HepG2 (cell line): ENCODE results near the gene RPL19. TPM values are rescaled to one million over a fixed set of nuclear protein-coding genes. Genes with fewer than 3 reads are reported as not detected.

Experiments used
- ATAC-seq: fragments of 200-7000 bp; cut with Tn5 transposase; 3 replicates; pipeline ENCODE4 v1.9.1; 2020; ENCODE audit warnings: mild to moderate bottlenecking, moderate library complexity
- BruUV-seq: library from RNA; stranded (reverse); fragments of 400-500 nt; replicated peaks from 2 replicates; lab custom pipeline; 2021; lab: Mats Ljungman, UMichigan
- CTCF ChIA-PET: fragments of 300-600 bp; formaldehyde crosslinking; extraction: SDS; loops from one replicate; lab custom pipeline; 2021; ENCODE audit warnings: low total read pairs, inconsistent platforms, low intra/inter-chr PET ratio; lab: Yijun Ruan, JAX
- POLR2A ChIA-PET: fragments of 350-600 bp; sonication (Branson Sonifier 250); formaldehyde crosslinking; loops from one replicate; lab custom pipeline; 2020; ENCODE audit warnings: antibody characterized with exemption, inconsistent platforms; lab: Yijun Ruan, JAX
- DNase-seq: peaks from one replicate; pipeline ENCODE4 v3.0.0-alpha.2; 2015; ENCODE audit warnings: low spot score
- FAIRE-seq: peaks from 3 replicates; lab custom pipeline; 2011; peaks lifted over from hg19 to GRCh38; lab: Jason Lieb, UNC
- H2AFZ ChIP-seq: one replicate; pipeline ENCODE4 v1.6.1; 2011; ENCODE audit warnings: low read length, inconsistent platforms
- H3K27ac ChIP-seq: fragments of 300-600 bp; 3 replicates; pipeline ENCODE4 v1.8.0; 2011; ENCODE audit warnings: mixed run types, mild to moderate bottlenecking, mixed read lengths, low read length, inconsistent platforms; ENCODE audit not compliant: insufficient read depth; ENCODE audit errors: extremely low read length
- H3K27me3 ChIP-seq, 2 experiments: fragments of 200-600 bp in 1 of 2; 2 replicates in 1 of 2; 3 replicates in 1 of 2; pipeline versions ENCODE4 v1.6.0 to v1.8.0; 2011; ENCODE audit warnings: low read length in 2 of 2, mild to moderate bottlenecking in 2 of 2, moderate library complexity in 2 of 2, inconsistent platforms in 1 of 2; ENCODE audit not compliant: insufficient read depth in 2 of 2, control insufficient read depth in 1 of 2
- H3K36me3 ChIP-seq, 2 experiments: fragments of 200-600 bp in 1 of 2; replicated peaks in 1 of 2; 2 replicates in 1 of 2; 3 replicates in 1 of 2; pipeline versions ENCODE4 v1.5.1 to v1.8.0; 2011; ENCODE audit warnings: low read length in 2 of 2, inconsistent platforms in 1 of 2; ENCODE audit not compliant: insufficient read depth in 2 of 2, control insufficient read depth in 1 of 2
- H3K4me1 ChIP-seq: 2 replicates; pipeline ENCODE4 v1.5.1; 2012; ENCODE audit warnings: low read length, inconsistent platforms; ENCODE audit not compliant: insufficient read depth
- H3K4me2 ChIP-seq: 2 replicates; pipeline ENCODE4 v1.6.0; 2011; ENCODE audit warnings: low read depth, low read length, inconsistent platforms
- H3K4me3 ChIP-seq, 3 experiments: fragments of 200-600 bp in 1 of 3; sonication (generic), shearing (Covaris generic) in 1 of 3; replicated peaks in 1 of 3; 2 replicates each; pipeline ENCODE4 v1.5.1; 2011 to 2016; ENCODE audit warnings: low read length in 3 of 3, inconsistent platforms in 2 of 3, low read depth in 2 of 3, mild to moderate bottlenecking in 2 of 3, control low read depth in 1 of 3, mixed read lengths in 1 of 3; ENCODE audit not compliant: insufficient read depth in 1 of 3
- H3K79me2 ChIP-seq: one replicate; pipeline ENCODE4 v1.6.1; 2011; ENCODE audit warnings: low read length, inconsistent platforms; ENCODE audit not compliant: insufficient read depth
- H3K9ac ChIP-seq: 2 replicates; pipeline ENCODE4 v1.6.0; 2011; ENCODE audit warnings: mild to moderate bottlenecking, low read depth, low read length, inconsistent platforms; ENCODE audit not compliant: insufficient read depth
- H3K9me3 ChIP-seq: 2 replicates; pipeline ENCODE4 v1.5.1; 2012; ENCODE audit warnings: mild to moderate bottlenecking, low read length
- H4K20me1 ChIP-seq: 2 replicates; pipeline ENCODE4 v1.6.0; 2011; ENCODE audit warnings: inconsistent platforms, mild to moderate bottlenecking, low read length, moderate library complexity; ENCODE audit not compliant: insufficient read depth
- CEBPB ChIP-seq: IDR thresholded peaks from 2 replicates; pipeline ENCODE4 v1.6.1; 2011; ENCODE audit warnings: low read depth, low read length, improper control_type of control experiment, borderline replicate concordance
- HMG20A ChIP-seq: IDR thresholded peaks from 2 replicates; pipeline ENCODE4 v1.6.1; 2016; ENCODE audit warnings: borderline replicate concordance
- SMAD9 ChIP-seq: sonication (generic); formaldehyde crosslinking; IDR thresholded peaks from 2 replicates; pipeline ENCODE4 v1.5.1; 2020; ENCODE audit warnings: mild to moderate bottlenecking, missing genetic modification reagents
- WGBS: methylation state at CpG from one replicate; pipeline ENCODE4 v1.1.6; 2017; ENCODE audit warnings: low lambda C conversion rate; 5-methylcytosine and 5-hydroxymethylcytosine counted together
- in situ Hi-C: cut with HindIII; loops from 2 replicates; pipeline ENCODE4 v1.10.0; 2017; ENCODE audit warnings: low pct_unique_long_range_greater_than_20kb; ENCODE audit not compliant: extremely low pct_ligation_motif_present
- intact Hi-C: fragments of 100-400 bp; cut with micrococcal nuclease; formaldehyde crosslinking; loops from one replicate; pipeline ENCODE4 v1.10.0; 2022; ENCODE audit not compliant: unreplicated experiment
- polyA plus RNA-seq, 8 experiments: library from polyadenylated mRNA; depleted of rRNA in 3 of 8; stranded (reverse) in 7 of 8; unstranded in 1 of 8; fragments of >200 nt; fragmentation: Illumina TruSeq in 4 of 8; extraction: Trizol in 4 of 8; gene quantifications; 2 replicates each; pipeline versions ENCODE4 v1.2.1 to v1.2.3, GENCODE V29; 2011 to 2016; ENCODE audit warnings: low read depth in 4 of 8, missing spikeins in 1 of 8, mixed read lengths in 1 of 8; ENCODE audit not compliant: insufficient read depth in 1 of 8
- total RNA-seq, 5 experiments: library from RNA; depleted of rRNA; stranded (reverse); fragments of >200 nt; fragmentation: Illumina TruSeq; extraction: Trizol; gene quantifications; 2 replicates each; pipeline ENCODE4 v1.2.3, GENCODE V29; 2016; ENCODE audit warnings: low read depth in 1 of 5

RPL19 gene
- total and polyA plus RNA-seq, 2 of the 13 experiments (the other 11 are each of a cell fraction or from before 2014, with no cell fraction given) = 2,522 to 2,768 TPM

DNA sequence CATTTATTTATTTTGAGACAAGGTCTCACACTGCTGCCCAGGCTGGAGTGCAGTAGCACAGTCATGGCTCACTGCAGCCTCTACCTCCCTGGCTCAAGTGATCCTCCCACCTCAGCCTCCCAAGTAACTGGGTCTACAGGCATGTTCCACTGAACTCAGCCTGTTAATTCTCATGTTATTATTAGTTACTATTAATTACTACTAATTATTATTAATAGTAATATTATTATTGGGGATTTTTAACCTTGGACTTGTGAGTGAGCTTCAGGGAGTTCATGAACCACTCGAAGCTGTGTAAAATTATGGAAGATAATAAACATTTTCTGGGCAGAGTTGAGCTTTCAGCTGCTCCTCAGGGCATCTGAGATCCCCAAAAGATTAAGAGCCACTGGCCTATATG, 30.3 kb downstream of the RPL19 start:
- CTCF ChIA-PET = no interaction called here
- WGBS = 15% methylated on average over 1 of the region's 1 CpG

DNA sequence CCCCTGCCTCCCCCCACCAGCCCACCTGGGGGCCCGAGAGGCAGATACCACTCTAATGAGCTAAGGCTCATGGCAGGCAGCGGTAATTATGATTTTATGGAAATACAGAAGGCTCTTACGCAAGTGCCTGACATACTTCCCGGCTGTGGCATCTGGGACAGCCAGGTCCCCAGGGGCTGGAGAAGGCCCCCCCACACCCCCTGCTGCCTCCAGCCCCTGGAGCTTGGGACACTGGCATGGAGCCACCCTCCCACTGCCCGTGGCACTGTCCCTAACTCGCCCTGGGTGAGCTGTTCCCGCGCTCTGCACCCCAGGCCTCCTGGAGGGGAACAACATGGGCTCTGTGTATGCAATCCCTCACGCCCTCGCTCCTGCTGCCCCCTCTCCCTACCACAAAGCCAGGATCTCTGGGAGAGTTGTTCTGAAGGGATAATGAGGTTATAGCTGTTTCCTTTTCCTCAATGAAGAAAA, 31.0 kb downstream of the RPL19 start:
- intact Hi-C loops = loop anchor here (10.0 kb wide), 1 partner anchor 246 kb away; no protein-coding TSS in a partner anchor
- FAIRE-seq = no peak
- H3K9me3 ChIP-seq = no peaks in the 10 kb centered on the region

More for the DNA sequence above, 30.3 kb downstream of the RPL19 start:
- Histone ChIP-seq H3K9me3 (no peaks in the 10 kb centered on the region), H3K4me2 (no peak overlapping the region), H3K27ac (no peak overlapping the region), H3K9ac (no peak overlapping the region), H3K27me3 (peaks cover 12 to 55% of the 10 kb centered on the region in 2 experiments), H3K4me3 (no peak overlapping the region), H3K36me3 (no peaks in the 10 kb centered on the region), H2AFZ (no peak overlapping the region), H4K20me1 (no peaks in the 10 kb centered on the region), H3K4me1 (peaks cover 20% of the 10 kb centered on the region; the same call in 1 of the 2 replicates), H3K79me2 (no peaks in the 10 kb centered on the region)
- no TSS peak for BruUV-seq
- no peak for ATAC-seq
- in situ Hi-C loops = no loop called here
- no peak for DNase-seq
- FAIRE-seq = no peak
- POLR2A ChIA-PET = no interaction called here
- intact Hi-C loops = loop anchor here (10.0 kb wide), 1 partner anchor 246 kb away; no protein-coding TSS in a partner anchor
- TF ChIP-seq HMG20A (CRISPR knock-in tag) = no peak

More for the DNA sequence above, 31.0 kb downstream of the RPL19 start:
- Histone ChIP-seq H3K4me3 (no peak overlapping the region), H3K4me1 (peaks cover 20% of the 10 kb centered on the region; the same call in 1 of the 2 replicates), H3K36me3 (no peaks in the 10 kb centered on the region), H3K9ac (no peak overlapping the region), H2AFZ (no peak overlapping the region), H3K4me2 (0 out of 2 replicates have a peak overlapping the region, but pooled peaks have one; percentile 12), H4K20me1 (no peaks in the 10 kb centered on the region), H3K27ac (no peak overlapping the region), H3K27me3 (peaks cover 9 to 49% of the 10 kb centered on the region in 2 experiments; a peak in 4 of 5 replicates), H3K79me2 (no peaks in the 10 kb centered on the region)
- 13% methylated on average over 6 of the region's 10 CpGs for WGBS
- in situ Hi-C loops = no loop called here
- TF ChIP-seq SMAD9 (CRISPR knock-in tag) = no peak
- peak; percentile 22; the same call in 1 of the 2 replicates for TF ChIP-seq CEBPB
- peak; percentile 12; the same call in 1 of the 3 replicates for ATAC-seq
- ChIA-PET CTCF (interaction anchor here (1.0 to 1.8 kb wide), 2 partner anchors 14 to 25 kb away, joined by 3 read pairs; no protein-coding TSS in a partner anchor), POLR2A (interaction anchor here (1.4 to 2.1 kb wide), 2 partner anchors 14 to 24 kb away, joined by 4 read pairs; no protein-coding TSS in a partner anchor)
- no TSS peak for BruUV-seq
- DNase-seq = no peak
